Tibial nerve (tissue), 4 donors: ENCODE measurements around the gene PAPSS2. TPM values are rescaled to one million over a fixed set of nuclear protein-coding genes. Genes with fewer than 3 reads are reported as not detected.

Experiments
- DNase-seq, 2 donors: peaks; one replicate each; pipeline ENCODE4 v3.0.0-alpha.2; 2019; ENCODE audit warnings: low spot score in 2 of 2
- H3K27ac ChIP-seq, 4 donors: fragments of 200-600 bp; sonication (generic) in 3 of 4; one replicate each; pipeline ENCODE4 v1.5.1; 2017 to 2019; ENCODE audit warnings: mild to moderate bottlenecking in 1 of 4
- H3K27me3 ChIP-seq, 2 donors: fragments of 200-600 bp; sonication (generic) in 1 of 2; one replicate each; pipeline versions ENCODE4 v1.5.1 to v1.6.0; 2017 to 2019
- H3K36me3 ChIP-seq, 3 donors: fragments of 200-600 bp; sonication (generic); one replicate each; pipeline ENCODE4 v1.5.1; 2018 to 2019
- H3K4me1 ChIP-seq, 4 donors: fragments of 200-600 bp; sonication (generic) in 3 of 4; one replicate each; pipeline ENCODE4 v1.5.1; 2017 to 2019
- H3K4me3 ChIP-seq, 4 donors: fragments of 200-600 bp; sonication (generic) in 3 of 4; one replicate each; pipeline ENCODE4 v1.5.1; 2017 to 2019; ENCODE audit warnings: mild to moderate bottlenecking in 1 of 4, moderate library complexity in 1 of 4
- H3K9me3 ChIP-seq, 4 donors: fragments of 200-600 bp; sonication (generic) in 3 of 4; one replicate each; pipeline ENCODE4 v1.5.1; 2017 to 2019
- EP300 ChIP-seq, 2 donors: sonication (generic); formaldehyde crosslinking; IDR thresholded peaks; one replicate each; pipeline ENCODE4 v1.6.1; 2017; ENCODE audit warnings: antibody characterized with exemption in 2 of 2, mild to moderate bottlenecking in 1 of 2
- POLR2A ChIP-seq, 2 donors: fragments of 450-650 bp; IDR thresholded peaks; one replicate each; pipeline ENCODE4 v1.6.1; 2017; ENCODE audit warnings: antibody characterized with exemption in 2 of 2, mild to moderate bottlenecking in 2 of 2, moderate library complexity in 2 of 2
- WGBS, 2 donors: methylation state at CpG; one replicate each; pipeline ENCODE4 v1.1.5; 2018; 5-methylcytosine and 5-hydroxymethylcytosine counted together
- total RNA-seq, 4 donors: library from RNA; depleted of rRNA; stranded (reverse); fragments of >200 nt; gene quantifications; one replicate each; pipeline ENCODE4 v1.1.0, GENCODE V29; 2016
- TF ChIP-seq, protein P1 (sequence below), 5 experiments: fragments of 200-600 bp in 3 of 5; fragments of 450-650 bp in 2 of 5; sonication (generic) in 3 of 5; IDR thresholded peaks; one replicate each; pipeline ENCODE4 v1.5.1; 2016 to 2019; ENCODE audit warnings: antibody characterized with exemption in 5 of 5, mild to moderate bottlenecking in 3 of 5, moderate library complexity in 2 of 5

The PAPSS2 gene
- total RNA-seq, 4 donors from 2014 or later: 11.6 to 32.8 (median 19.8) TPM

GRCh38 chr10:87752566-87752965 lies 92.9 kb downstream of the PAPSS2 start:
- Histone ChIP-seq H3K27ac (no peak overlapping the region), H3K4me3 (no peak overlapping the region), H3K27me3 (no peaks in the 10 kb centered on the region), H3K9me3 (no peaks in the 10 kb centered on the region), H3K36me3 (peaks cover 0 to 22% (median 0%) of the 10 kb centered on the region in 3 donors), H3K4me1 (no peaks in the 10 kb centered on the region)
- 82 to 93% methylated on average over 2 of the region's 2 CpGs for WGBS, 2 donors
- no peak for TF ChIP-seq EP300 (IDR thresholded peaks at IDR 0.05)
- TF ChIP-seq, protein P1, sequence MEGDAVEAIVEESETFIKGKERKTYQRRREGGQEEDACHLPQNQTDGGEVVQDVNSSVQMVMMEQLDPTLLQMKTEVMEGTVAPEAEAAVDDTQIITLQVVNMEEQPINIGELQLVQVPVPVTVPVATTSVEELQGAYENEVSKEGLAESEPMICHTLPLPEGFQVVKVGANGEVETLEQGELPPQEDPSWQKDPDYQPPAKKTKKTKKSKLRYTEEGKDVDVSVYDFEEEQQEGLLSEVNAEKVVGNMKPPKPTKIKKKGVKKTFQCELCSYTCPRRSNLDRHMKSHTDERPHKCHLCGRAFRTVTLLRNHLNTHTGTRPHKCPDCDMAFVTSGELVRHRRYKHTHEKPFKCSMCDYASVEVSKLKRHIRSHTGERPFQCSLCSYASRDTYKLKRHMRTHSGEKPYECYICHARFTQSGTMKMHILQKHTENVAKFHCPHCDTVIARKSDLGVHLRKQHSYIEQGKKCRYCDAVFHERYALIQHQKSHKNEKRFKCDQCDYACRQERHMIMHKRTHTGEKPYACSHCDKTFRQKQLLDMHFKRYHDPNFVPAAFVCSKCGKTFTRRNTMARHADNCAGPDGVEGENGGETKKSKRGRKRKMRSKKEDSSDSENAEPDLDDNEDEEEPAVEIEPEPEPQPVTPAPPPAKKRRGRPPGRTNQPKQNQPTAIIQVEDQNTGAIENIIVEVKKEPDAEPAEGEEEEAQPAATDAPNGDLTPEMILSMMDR (IDR thresholded peaks at IDR 0.05): no peak
- no peak for TF ChIP-seq POLR2A (IDR thresholded peaks at IDR 0.05)
- DNase-seq: no peak

- 92% methylated on average over 8 of the region's 8 CpGs for WGBS, 2 donors
- no peak for DNase-seq
- peaks cover 0 to 22% (median 0%) of the 10 kb centered on the region in 3 donors for H3K36me3 ChIP-seq
- TF ChIP-seq, protein P1 (IDR thresholded peaks at IDR 0.05): no peak
- TF ChIP-seq EP300 (IDR thresholded peaks at IDR 0.05) (no peak), POLR2A (IDR thresholded peaks at IDR 0.05) (no peak)
- no peaks in the 10 kb centered on the region for H3K4me1 ChIP-seq
- H3K27me3 ChIP-seq: no peaks in the 10 kb centered on the region
- H3K27ac ChIP-seq: no peak overlapping the region
- H3K4me3 ChIP-seq: no peak overlapping the region
- H3K9me3 ChIP-seq: no peaks in the 10 kb centered on the region
These were observed 94.6 kb downstream of the PAPSS2 start for GRCh38 chr10:87753995-87754866.

DNA sequence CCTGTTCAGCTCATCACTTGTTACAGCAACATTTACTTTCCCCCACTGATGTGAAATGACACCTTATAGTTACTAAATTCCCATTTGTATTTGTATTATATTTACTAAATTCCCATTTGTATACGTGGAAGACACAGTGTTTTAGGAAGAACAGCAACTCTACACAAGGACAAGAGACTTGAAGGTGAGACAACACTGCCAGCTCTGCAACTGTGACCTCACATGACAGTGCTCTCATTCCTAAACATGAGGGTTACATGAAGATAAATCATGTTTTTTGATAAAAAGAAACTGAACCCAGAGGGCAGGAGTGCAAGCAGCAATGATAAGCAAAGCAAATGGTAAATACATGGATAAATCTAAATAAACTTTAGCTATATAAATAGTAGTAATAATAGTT lies 98.0 kb downstream of the PAPSS2 start:
- no peak for DNase-seq
- TF ChIP-seq, protein P1 (IDR thresholded peaks at IDR 0.05): no peak
- TF ChIP-seq POLR2A (IDR thresholded peaks at IDR 0.05) (no peak), EP300 (IDR thresholded peaks at IDR 0.05) (no peak)
- WGBS, 2 donors: 78 to 93% methylated on average over 1 of the region's 1 CpG
- no peaks in the 10 kb centered on the region for H3K27me3 ChIP-seq
- H3K4me1 ChIP-seq: no peaks in the 10 kb centered on the region
- no peak overlapping the region for H3K4me3 ChIP-seq
- peaks cover 0 to 22% (median 0%) of the 10 kb centered on the region in 3 donors for H3K36me3 ChIP-seq
- no peak overlapping the region for H3K27ac ChIP-seq
- no peaks in the 10 kb centered on the region for H3K9me3 ChIP-seq

GRCh38 chr10:87759551-87759950 lies 99.9 kb downstream of the PAPSS2 start:
- peaks cover 0 to 25% (median 0%) of the 10 kb centered on the region in 3 donors for H3K36me3 ChIP-seq

More at GRCh38 chr10:87759551-87759950, 99.9 kb downstream of the PAPSS2 start:
- Histone ChIP-seq H3K4me1 (no peaks in the 10 kb centered on the region), H3K4me3 (no peak overlapping the region), H3K27me3 (no peaks in the 10 kb centered on the region), H3K9me3 (no peaks in the 10 kb centered on the region), H3K27ac (no peak overlapping the region)
- no peak for DNase-seq
- TF ChIP-seq, protein P1 (IDR thresholded peaks at IDR 0.05): no peak
- TF ChIP-seq EP300 (IDR thresholded peaks at IDR 0.05) (no peak), POLR2A (IDR thresholded peaks at IDR 0.05) (no peak)
